Adrenal gland (tissue), 12 donors: ENCODE data around the gene ABTB2. TPM values are rescaled to one million over a fixed set of nuclear protein-coding genes. Genes with fewer than 3 reads are reported as not detected.

ENCODE experiments used
- DNase-seq, 7 donors: peaks; one replicate each; pipeline ENCODE4 v3.0.0-alpha.2; 2019 to 2020
- H3K27ac ChIP-seq, 5 donors: fragments of 200-600 bp; sonication (generic) in 4 of 5; 1 replicate in 3 of 5; 2 replicates in 2 of 5; pipeline versions ENCODE4 v1.5.1 to v1.8.0; 2016 to 2020; ENCODE audit warnings: mild to moderate bottlenecking in 1 of 5
- H3K27me3 ChIP-seq: fragments of 200-600 bp; 2 replicates; pipeline ENCODE4 v1.8.0; 2021
- H3K36me3 ChIP-seq, 2 donors: fragments of 200-600 bp; replicated peaks in 1 of 2; 1 replicate in 1 of 2; 2 replicates in 1 of 2; pipeline versions ENCODE4 v1.5.1 to v1.8.0; 2018 to 2022
- H3K4me1 ChIP-seq, 2 donors: fragments of 200-600 bp; replicated peaks in 1 of 2; 1 replicate in 1 of 2; 2 replicates in 1 of 2; pipeline versions ENCODE4 v1.5.1 to v1.8.0; 2018 to 2021
- H3K4me3 ChIP-seq, 4 donors: fragments of 200-600 bp; sonication (generic) in 3 of 4; one replicate each; pipeline ENCODE4 v1.5.1; 2016 to 2018
- H3K9me3 ChIP-seq, 3 donors: fragments of 200-600 bp; sonication (generic) in 1 of 3; replicated peaks in 1 of 3; 1 replicate in 2 of 3; 2 replicates in 1 of 3; pipeline versions ENCODE4 v1.5.1 to v1.8.0; 2016 to 2021
- POLR2A ChIP-seq, 2 donors: fragments of 450-650 bp; IDR thresholded peaks; one replicate each; pipeline ENCODE4 v1.6.1; 2017; ENCODE audit warnings: antibody characterized with exemption in 2 of 2, mild to moderate bottlenecking in 2 of 2, moderate library complexity in 1 of 2
- WGBS, 4 donors: extraction: QIAGEN DNeasy Blood & Tissue Kit in 2 of 4; methylation state at CpG; one replicate each; pipeline versions ENCODE4 v1.1.5 to v1.1.7; 2013 to 2017; 5-methylcytosine and 5-hydroxymethylcytosine counted together
- intact Hi-C, 2 donors: fragments of 100-400 bp; cut with DNase I; formaldehyde crosslinking; loops; one replicate each; pipeline versions ENCODE4 v1.14.1 to v1.15.0; 2022 to 2023
- polyA plus RNA-seq, 3 donors: library from polyadenylated mRNA; stranded (reverse); fragments of 200-250 nt in 2 of 3; fragments of 350-450 nt in 1 of 3; fragmentation: Illumina TruSeq in 1 of 3; extraction: RNeasy Lipid Tissue Mini Kit (QIAGEN cat#74804) in 1 of 3; gene quantifications; one replicate each; pipeline ENCODE4 v1.2.3, GENCODE V29; 2013 to 2014
- total RNA-seq, 9 donors: library from RNA; depleted of rRNA in 4 of 9; stranded (reverse); fragments of >200 nt in 4 of 9; fragments of 120-200 nt in 1 of 9; fragmentation: NEBNext Ultra II Directional in 1 of 9; extraction: Animal tissue kit (Norgen Biotek cat#: 25700) in 1 of 9; gene quantifications; one replicate each; pipeline versions ENCODE4 v1.1.0 to v1.2.4, GENCODE V29; 2013 to 2023
- TF ChIP-seq, protein P1 (sequence below), 6 experiments: fragments of 450-650 bp in 4 of 6; fragments of 200-600 bp in 2 of 6; sonication (generic) in 1 of 6; IDR thresholded peaks; 1 replicate in 5 of 6; 2 replicates in 1 of 6; pipeline versions ENCODE4 v1.5.1 to v1.8.0; 2016 to 2021; ENCODE audit warnings: antibody characterized with exemption in 6 of 6, mild to moderate bottlenecking in 2 of 6, moderate library complexity in 1 of 6
- donor health status: healthy with polysubstance abuse.
- donor health status: Bipolar disorder and iron deficiency.
- donor health status: DM: yes; HTN: yes; CAD: no.
- donor health status: DM: no; HTN: no; CAD: no.
- donor health status: DM: no; HTN: no; CAD: no.
- donor health status: DM: yes; HTN: yes; CAD: no.

Gene ABTB2
- total and polyA plus RNA-seq, 12 donors: 1.9 to 32.3 (median 6.1) TPM

- H3K27me3 ChIP-seq: no peaks in the 10 kb centered on the region
- H3K9me3 ChIP-seq: no peaks in the 10 kb centered on the region
- DNase-seq: no peak
- WGBS, 4 donors: 87 to 96% (median 88%) methylated on average over 7 of the region's 7 CpGs
- peaks cover 0 to 12% of the 10 kb centered on the region in 2 donors for H3K4me1 ChIP-seq
- H3K27ac ChIP-seq: no peak overlapping the region
- no peaks in the 10 kb centered on the region for H3K36me3 ChIP-seq
- intact Hi-C loops: no loop called here
- no peak overlapping the region for H3K4me3 ChIP-seq
- TF ChIP-seq, protein P1, sequence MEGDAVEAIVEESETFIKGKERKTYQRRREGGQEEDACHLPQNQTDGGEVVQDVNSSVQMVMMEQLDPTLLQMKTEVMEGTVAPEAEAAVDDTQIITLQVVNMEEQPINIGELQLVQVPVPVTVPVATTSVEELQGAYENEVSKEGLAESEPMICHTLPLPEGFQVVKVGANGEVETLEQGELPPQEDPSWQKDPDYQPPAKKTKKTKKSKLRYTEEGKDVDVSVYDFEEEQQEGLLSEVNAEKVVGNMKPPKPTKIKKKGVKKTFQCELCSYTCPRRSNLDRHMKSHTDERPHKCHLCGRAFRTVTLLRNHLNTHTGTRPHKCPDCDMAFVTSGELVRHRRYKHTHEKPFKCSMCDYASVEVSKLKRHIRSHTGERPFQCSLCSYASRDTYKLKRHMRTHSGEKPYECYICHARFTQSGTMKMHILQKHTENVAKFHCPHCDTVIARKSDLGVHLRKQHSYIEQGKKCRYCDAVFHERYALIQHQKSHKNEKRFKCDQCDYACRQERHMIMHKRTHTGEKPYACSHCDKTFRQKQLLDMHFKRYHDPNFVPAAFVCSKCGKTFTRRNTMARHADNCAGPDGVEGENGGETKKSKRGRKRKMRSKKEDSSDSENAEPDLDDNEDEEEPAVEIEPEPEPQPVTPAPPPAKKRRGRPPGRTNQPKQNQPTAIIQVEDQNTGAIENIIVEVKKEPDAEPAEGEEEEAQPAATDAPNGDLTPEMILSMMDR (IDR thresholded peaks at IDR 0.05): no peak
These were observed 42.4 kb downstream of the ABTB2 start for GRCh38 chr11:34315394-34315793.

DNA sequence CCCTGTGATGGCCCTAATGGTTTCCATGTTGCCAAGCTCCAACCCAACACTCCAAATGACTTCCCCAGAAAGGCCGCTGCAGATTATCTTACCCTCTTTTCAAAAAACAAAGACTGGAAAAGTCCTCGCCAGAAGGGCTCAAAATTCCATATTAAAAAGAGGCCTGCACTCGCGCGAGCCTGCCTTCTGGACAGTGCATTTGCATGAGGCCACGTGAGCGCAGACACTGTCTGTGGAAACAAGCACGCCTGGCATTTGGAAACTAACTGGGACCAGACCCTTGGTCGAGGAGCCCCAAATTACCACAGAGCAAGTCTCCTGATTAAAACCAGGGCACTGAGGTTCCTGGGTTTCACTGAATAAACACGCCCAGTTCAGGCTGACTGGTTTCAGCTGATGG is 42.9 kb downstream of the ABTB2 start:
- TF ChIP-seq, protein P1 (IDR thresholded peaks at IDR 0.05): no peak
- TF ChIP-seq POLR2A (IDR thresholded peaks at IDR 0.05): no peak
- intact Hi-C loops: no loop called here
- no peaks in the 10 kb centered on the region for H3K36me3 ChIP-seq
- no peaks in the 10 kb centered on the region for H3K27me3 ChIP-seq
- no peaks in the 10 kb centered on the region for H3K9me3 ChIP-seq
- 89 to 96% (median 94%) methylated on average over 9 to 10 of the region's 10 CpGs for WGBS, 4 donors
- DNase-seq: no peak
- peaks cover 3 to 12% of the 10 kb centered on the region in 2 donors for H3K4me1 ChIP-seq
- H3K4me3 ChIP-seq: no peak overlapping the region
- H3K27ac ChIP-seq: no peak overlapping the region

- Histone ChIP-seq H3K4me1 (peaks cover 5 to 20% of the 10 kb centered on the region in 2 donors), H3K4me3 (no peak overlapping the region), H3K36me3 (no peaks in the 10 kb centered on the region), H3K27me3 (no peaks in the 10 kb centered on the region), H3K27ac (no peak overlapping the region), H3K9me3 (no peaks in the 10 kb centered on the region)
- TF ChIP-seq POLR2A (IDR thresholded peaks at IDR 0.05): no peak
- TF ChIP-seq, protein P1 (IDR thresholded peaks at IDR 0.05): no peak
- intact Hi-C loops: no loop called here
- DNase-seq: no peak
- WGBS, 4 donors: 86 to 98% (median 91%) methylated on average over 6 of the region's 6 CpGs
These were observed 43.6 kb downstream of the ABTB2 start for GRCh38 chr11:34314176-34314575.

DNA sequence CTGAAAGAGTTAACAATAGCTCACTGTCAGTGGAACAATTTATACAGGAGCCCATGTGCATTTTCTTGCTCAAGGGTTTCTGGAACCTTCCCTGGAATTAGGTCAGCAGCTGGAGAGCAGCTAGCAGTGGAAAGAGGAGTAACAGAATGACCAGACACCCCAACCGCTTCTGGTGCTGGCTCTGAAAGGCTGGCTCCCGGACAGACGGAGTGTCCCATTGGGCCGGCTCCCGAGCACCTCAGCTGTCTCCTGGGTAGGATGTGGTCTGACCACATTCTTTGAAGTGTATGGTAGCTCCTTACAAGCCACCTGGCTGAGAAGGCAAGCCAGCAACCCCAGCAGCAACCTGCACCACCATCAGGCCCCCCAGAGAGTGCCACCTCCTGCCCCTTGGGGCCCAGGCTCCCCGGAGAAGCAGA is 44.7 kb downstream of the ABTB2 start:
- peak in 2 of 7 donors; percentile 6 to 21 for DNase-seq
- Histone ChIP-seq H3K36me3 (no peaks in the 10 kb centered on the region), H3K4me3 (no peak overlapping the region), H3K9me3 (no peaks in the 10 kb centered on the region), H3K4me1 (peaks cover 5 to 22% of the 10 kb centered on the region in 2 donors), H3K27me3 (no peaks in the 10 kb centered on the region), H3K27ac (no peak overlapping the region)
- intact Hi-C loops: no loop called here
- TF ChIP-seq POLR2A (IDR thresholded peaks at IDR 0.05): no peak
- TF ChIP-seq, protein P1 (IDR thresholded peaks at IDR 0.05): no peak
- 70 to 98% (median 80%) methylated on average over 5 to 6 of the region's 6 CpGs for WGBS, 4 donors
